Kidney (tissue), 14 donors: Measurements from ENCODE around the gene GLRX3. TPM values are rescaled to one million over a fixed set of nuclear protein-coding genes. Genes with fewer than 3 reads are reported as not detected.

Experiments
- DNase-seq, 5 donors: peaks; one replicate each; pipeline ENCODE4 v3.0.0-alpha.2; 2013 to 2020
- FAIRE-seq: peaks from 2 replicates; lab custom pipeline; 2012; peaks lifted over from hg19 to GRCh38; lab: Jason Lieb, UNC
- H3K27ac ChIP-seq, 2 donors: one replicate each; pipeline ENCODE4 v1.7.0; 2013; ENCODE audit warnings: low read depth in 2 of 2, low read length in 2 of 2, inconsistent platforms in 1 of 2
- H3K27me3 ChIP-seq: one replicate; pipeline ENCODE4 v1.7.1; 2013; ENCODE audit warnings: low read length, inconsistent platforms; ENCODE audit not compliant: control insufficient read depth, insufficient read depth
- H3K36me3 ChIP-seq, 3 donors: one replicate each; pipeline versions ENCODE4 v1.7.0 to v1.7.1; 2013; ENCODE audit warnings: low read length in 3 of 3, control low read depth in 1 of 3, inconsistent platforms in 1 of 3; ENCODE audit not compliant: insufficient read depth in 3 of 3, control insufficient read depth in 2 of 3
- H3K4me1 ChIP-seq, 3 donors: one replicate each; pipeline versions ENCODE4 v1.7.0 to v1.7.1; 2013; ENCODE audit warnings: low read length in 3 of 3, inconsistent platforms in 1 of 3, low read depth in 1 of 3; ENCODE audit not compliant: control insufficient read depth in 2 of 3, insufficient read depth in 2 of 3
- H3K4me3 ChIP-seq, 3 donors: one replicate each; pipeline versions ENCODE4 v1.7.0 to v1.8.1; 2013; ENCODE audit warnings: low read length in 3 of 3, control low read depth in 1 of 3, inconsistent platforms in 1 of 3
- H3K9ac ChIP-seq, 3 donors: one replicate each; pipeline versions ENCODE4 v1.7.0 to v1.7.1; 2013; ENCODE audit warnings: low read length in 3 of 3, control low read depth in 1 of 3, inconsistent platforms in 1 of 3
- H3K9me3 ChIP-seq, 3 donors: one replicate each; pipeline versions ENCODE4 v1.7.0 to v1.7.1; 2013; ENCODE audit warnings: low read length in 3 of 3, control low read depth in 1 of 3, inconsistent platforms in 1 of 3; ENCODE audit not compliant: control insufficient read depth in 2 of 3, insufficient read depth in 1 of 3
- intact Hi-C: fragments of 100-400 bp; cut with DNase I; formaldehyde crosslinking; loops from one replicate; pipeline ENCODE4 v1.11.1; 2022
- polyA plus RNA-seq: library from polyadenylated mRNA; stranded (reverse); fragments of 350-450 nt; fragmentation: Illumina TruSeq; extraction: RNeasy Lipid Tissue Mini Kit (QIAGEN cat#74804); gene quantifications from one replicate; pipeline ENCODE4 v1.2.3, GENCODE V29; 2014; ENCODE audit warnings: low read depth, low replicate concordance; ENCODE audit not compliant: insufficient read depth
- total RNA-seq: library from RNA; stranded (reverse); fragmentation: NEBNext Ultra II Directional; extraction: Animal tissue kit (Norgen Biotek cat#: 25700); gene quantifications from one replicate; pipeline ENCODE4 v1.2.1, GENCODE V29; 2021
- TF ChIP-seq, protein P1 (sequence below): IDR thresholded peaks from 3 replicates; pipeline ENCODE4 v1.5.1; 2012; ENCODE audit warnings: mild to moderate bottlenecking, moderate library complexity, borderline replicate concordance; ENCODE audit not compliant: insufficient read depth; ENCODE audit errors: extremely low read depth
- donor health status: control.
- donor health status: control.
- donor health status: control.
- donor health status: control.
- donor health status: control.
- donor health status: DM: yes; HTN: yes; CAD: no.
- donor health status: Normal renal cell carcinoma (clear cell type).

GLRX3 gene
- total and polyA plus RNA-seq, 2 donors from 2014 or later, result 52.5 to 70.4 TPM

GRCh38 chr10:130141878-130142277, 5.7 kb downstream of the GLRX3 start:
- TF ChIP-seq, protein P1, sequence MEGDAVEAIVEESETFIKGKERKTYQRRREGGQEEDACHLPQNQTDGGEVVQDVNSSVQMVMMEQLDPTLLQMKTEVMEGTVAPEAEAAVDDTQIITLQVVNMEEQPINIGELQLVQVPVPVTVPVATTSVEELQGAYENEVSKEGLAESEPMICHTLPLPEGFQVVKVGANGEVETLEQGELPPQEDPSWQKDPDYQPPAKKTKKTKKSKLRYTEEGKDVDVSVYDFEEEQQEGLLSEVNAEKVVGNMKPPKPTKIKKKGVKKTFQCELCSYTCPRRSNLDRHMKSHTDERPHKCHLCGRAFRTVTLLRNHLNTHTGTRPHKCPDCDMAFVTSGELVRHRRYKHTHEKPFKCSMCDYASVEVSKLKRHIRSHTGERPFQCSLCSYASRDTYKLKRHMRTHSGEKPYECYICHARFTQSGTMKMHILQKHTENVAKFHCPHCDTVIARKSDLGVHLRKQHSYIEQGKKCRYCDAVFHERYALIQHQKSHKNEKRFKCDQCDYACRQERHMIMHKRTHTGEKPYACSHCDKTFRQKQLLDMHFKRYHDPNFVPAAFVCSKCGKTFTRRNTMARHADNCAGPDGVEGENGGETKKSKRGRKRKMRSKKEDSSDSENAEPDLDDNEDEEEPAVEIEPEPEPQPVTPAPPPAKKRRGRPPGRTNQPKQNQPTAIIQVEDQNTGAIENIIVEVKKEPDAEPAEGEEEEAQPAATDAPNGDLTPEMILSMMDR, result no peak
- DNase-seq (no peak), FAIRE-seq (no peak)
- Histone ChIP-seq H3K36me3 (peaks cover 6 to 10% (median 9%) of the 10 kb centered on the region in 3 donors), H3K27me3 (no peaks in the 10 kb centered on the region), H3K4me1 (peaks cover 0 to 17% (median 4%) of the 10 kb centered on the region in 3 donors), H3K9ac (no peak overlapping the region), H3K9me3 (no peaks in the 10 kb centered on the region), H3K27ac (no peak overlapping the region), H3K4me3 (no peak overlapping the region)
- intact Hi-C loops, result no loop called here

GRCh38 chr10:130146042-130146441, 9.9 kb downstream of the GLRX3 start:
- FAIRE-seq (no peak), DNase-seq (no peak)
- Histone ChIP-seq H3K4me1 (peaks cover 0 to 9% (median 0%) of the 10 kb centered on the region in 3 donors), H3K27me3 (no peaks in the 10 kb centered on the region), H3K4me3 (no peak overlapping the region), H3K27ac (no peak overlapping the region), H3K9me3 (no peaks in the 10 kb centered on the region), H3K9ac (no peak overlapping the region), H3K36me3 (peaks cover 4 to 15% (median 9%) of the 10 kb centered on the region in 3 donors)
- intact Hi-C loops, result no loop called here
- TF ChIP-seq, protein P1, result no peak

- intact Hi-C loops, result no loop called here
- Histone ChIP-seq H3K4me1 (no peaks in the 10 kb centered on the region), H3K9ac (no peak overlapping the region), H3K9me3 (no peaks in the 10 kb centered on the region), H3K27ac (no peak overlapping the region), H3K36me3 (peaks cover 0 to 7% (median 4%) of the 10 kb centered on the region in 3 donors), H3K27me3 (no peaks in the 10 kb centered on the region), H3K4me3 (no peak overlapping the region)
- no peak for FAIRE-seq
- TF ChIP-seq, protein P1, result no peak
- DNase-seq, result no peak
Measured at GRCh38 chr10:130159192-130159794, 23.1 kb downstream of the GLRX3 start.
